ENCODE data around the gene NOS1AP.

DNA sequence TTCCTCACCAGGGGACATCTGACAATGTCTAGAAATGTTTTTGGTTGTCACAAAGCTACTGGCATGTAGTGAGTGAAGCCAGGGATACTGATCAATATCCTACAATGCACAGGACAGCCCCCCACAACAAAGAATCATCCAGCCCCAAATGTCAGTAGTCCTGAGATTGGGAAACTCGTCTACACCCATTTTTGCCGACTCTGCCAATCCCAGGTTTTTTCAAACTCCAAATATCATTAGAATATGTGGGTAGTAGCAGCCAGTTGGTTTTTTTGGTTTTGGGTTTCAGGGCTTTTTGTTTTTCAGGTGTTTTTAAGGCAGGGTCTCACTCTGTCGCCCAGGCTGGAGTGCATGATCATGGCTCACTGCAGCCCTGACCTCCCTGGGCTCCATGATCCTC lies 301.2 kb downstream of the NOS1AP start:
- TF ChIP-seq CTCF (IDR thresholded peaks at IDR 0.05; ENCODE audit: extremely low read depth in 1 of 2, insufficient read depth in 1 of 2, low read depth in 1 of 2, low read length in 2 of 2) (no peak), EZH2 (IDR thresholded peaks at IDR 0.05; ENCODE audit: borderline replicate concordance, low read depth, low read length, severe bottlenecking) (no peak), MAX (IDR thresholded peaks at IDR 0.05; ENCODE audit: insufficient read depth, insufficient read length) (no peak), POLR2A (IDR thresholded peaks at IDR 0.05; ENCODE audit: low read depth, low read length) (no peak), JUN (IDR thresholded peaks at IDR 0.05; ENCODE audit: borderline replicate concordance, insufficient read depth, insufficient read length, low read depth) (no peak), POLR2AphosphoS5 (IDR thresholded peaks at IDR 0.05; ENCODE audit: insufficient read depth, low read depth, low read length) (no peak)
